GM21367 (cell line): ENCODE data around the gene NEO1.

Source experiments
- ATAC-seq: cut with Tn5 transposase; IDR thresholded peaks from one replicate; pipeline ENCODE4 v1.9.1; 2021; ENCODE audit not compliant: unreplicated experiment

NEO1 gene, protein sequence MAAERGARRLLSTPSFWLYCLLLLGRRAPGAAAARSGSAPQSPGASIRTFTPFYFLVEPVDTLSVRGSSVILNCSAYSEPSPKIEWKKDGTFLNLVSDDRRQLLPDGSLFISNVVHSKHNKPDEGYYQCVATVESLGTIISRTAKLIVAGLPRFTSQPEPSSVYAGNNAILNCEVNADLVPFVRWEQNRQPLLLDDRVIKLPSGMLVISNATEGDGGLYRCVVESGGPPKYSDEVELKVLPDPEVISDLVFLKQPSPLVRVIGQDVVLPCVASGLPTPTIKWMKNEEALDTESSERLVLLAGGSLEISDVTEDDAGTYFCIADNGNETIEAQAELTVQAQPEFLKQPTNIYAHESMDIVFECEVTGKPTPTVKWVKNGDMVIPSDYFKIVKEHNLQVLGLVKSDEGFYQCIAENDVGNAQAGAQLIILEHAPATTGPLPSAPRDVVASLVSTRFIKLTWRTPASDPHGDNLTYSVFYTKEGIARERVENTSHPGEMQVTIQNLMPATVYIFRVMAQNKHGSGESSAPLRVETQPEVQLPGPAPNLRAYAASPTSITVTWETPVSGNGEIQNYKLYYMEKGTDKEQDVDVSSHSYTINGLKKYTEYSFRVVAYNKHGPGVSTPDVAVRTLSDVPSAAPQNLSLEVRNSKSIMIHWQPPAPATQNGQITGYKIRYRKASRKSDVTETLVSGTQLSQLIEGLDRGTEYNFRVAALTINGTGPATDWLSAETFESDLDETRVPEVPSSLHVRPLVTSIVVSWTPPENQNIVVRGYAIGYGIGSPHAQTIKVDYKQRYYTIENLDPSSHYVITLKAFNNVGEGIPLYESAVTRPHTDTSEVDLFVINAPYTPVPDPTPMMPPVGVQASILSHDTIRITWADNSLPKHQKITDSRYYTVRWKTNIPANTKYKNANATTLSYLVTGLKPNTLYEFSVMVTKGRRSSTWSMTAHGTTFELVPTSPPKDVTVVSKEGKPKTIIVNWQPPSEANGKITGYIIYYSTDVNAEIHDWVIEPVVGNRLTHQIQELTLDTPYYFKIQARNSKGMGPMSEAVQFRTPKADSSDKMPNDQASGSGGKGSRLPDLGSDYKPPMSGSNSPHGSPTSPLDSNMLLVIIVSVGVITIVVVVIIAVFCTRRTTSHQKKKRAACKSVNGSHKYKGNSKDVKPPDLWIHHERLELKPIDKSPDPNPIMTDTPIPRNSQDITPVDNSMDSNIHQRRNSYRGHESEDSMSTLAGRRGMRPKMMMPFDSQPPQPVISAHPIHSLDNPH (N-terminal part only)

DNA sequence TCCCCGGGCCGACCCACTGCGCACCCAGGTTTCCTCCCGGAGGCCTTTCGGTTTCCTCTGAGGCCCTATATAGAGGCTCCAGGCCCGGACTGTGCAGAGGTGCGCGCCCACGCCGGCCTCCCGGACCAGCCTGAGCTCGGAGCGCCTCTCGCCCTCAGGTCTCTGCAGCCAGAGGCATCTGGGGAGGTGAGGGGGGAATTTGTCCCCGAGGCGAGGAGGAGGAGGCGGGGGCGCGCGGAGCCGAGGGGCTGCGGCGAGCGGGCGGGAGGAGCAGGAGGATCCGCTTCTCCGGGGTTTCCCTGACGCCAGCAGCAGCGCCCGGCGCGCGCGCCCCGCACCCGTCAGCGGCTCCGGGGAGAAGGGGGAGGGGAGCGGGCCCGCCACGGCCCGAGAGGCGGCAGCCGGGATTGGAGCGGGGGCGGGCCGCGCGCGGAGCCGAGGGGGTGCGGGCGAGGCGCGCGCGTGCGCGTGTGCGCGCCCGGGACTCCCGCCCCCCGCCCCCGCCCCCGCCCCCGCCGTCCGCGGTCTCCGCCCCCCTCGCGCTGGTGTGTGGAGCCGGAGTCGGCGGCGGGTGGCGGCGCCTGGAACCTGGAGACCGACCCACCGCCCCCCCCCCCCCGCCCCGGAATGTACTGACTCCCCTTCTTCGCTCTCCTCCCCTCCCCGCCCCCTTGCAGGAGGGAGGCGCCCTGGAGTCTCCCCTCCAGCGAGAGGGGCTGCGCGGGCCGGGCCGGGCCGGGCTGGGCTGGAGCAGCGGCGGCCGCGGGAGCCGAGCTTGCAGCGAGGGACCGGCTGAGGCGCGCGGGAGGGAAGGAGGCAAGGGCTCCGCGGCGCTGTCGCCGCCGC lies at the start of gene NEO1:
Gene NEO1 (plus strand): TSS at position 657 of the 846 bp plus-strand sequence. CDS start 213 bp downstream, outside the sequence.
- peak; percentile 44 for ATAC-seq

DNA sequence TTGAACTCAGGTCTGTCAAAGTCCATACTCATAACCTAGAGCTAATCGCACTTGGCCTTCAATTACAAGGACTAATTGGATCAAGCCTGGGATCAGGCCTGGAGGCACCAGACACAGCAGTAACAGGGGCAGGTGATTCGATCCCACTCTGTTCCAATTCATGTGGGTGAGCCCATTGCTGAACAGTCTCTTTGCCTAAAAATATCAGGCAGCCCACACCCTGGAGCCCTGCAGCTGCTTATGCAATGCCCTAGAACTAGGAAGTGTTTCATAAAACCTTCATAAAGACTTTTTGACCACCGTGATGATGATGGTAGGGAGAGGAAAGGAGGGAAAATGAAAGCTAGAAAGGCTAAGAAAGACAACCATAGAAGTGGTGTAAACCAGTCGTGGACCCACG lies 47.8 kb upstream of the NEO1 start:
- no peak for ATAC-seq

DNA sequence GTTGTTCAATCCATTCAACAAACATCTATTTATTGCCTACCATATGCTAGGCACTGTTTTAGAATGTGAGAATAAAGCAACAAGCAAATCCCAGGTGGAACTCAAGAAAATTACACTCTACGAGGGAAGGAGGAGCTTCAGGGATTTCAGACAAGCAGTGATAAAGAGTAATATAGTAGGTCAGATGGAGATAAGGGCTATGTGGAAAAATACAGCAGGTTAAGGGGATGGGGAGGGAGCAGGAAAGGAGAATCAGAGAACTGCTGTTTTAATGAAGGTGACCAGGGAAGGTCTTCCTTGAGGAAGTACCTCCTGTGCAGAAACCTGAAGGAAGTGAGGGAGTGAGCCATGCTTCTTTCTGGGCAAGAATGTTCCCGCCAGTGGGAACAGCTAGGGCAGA lies 47.2 kb upstream of the NEO1 start:
- ATAC-seq: no peak

DNA sequence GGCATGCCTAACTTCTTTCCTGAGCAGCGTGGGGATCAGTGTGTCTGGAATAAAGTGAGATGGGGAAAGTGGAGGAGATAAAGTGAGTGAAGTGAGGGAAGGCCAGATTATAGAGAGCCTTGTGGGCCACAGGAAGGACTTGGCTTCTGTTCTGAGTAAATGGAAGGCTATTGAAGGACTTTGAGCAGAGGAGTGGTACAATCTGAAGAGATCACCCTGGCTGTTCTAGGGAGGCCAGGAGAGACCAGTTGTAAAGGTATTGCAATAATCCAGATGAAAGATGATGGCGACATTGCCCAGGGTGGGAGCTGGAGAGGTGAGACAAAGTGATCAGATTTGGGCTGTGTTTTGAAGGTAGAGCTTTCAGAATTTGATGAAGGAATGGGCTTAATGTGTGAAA lies 46.8 kb upstream of the NEO1 start:
- ATAC-seq: no peak

DNA sequence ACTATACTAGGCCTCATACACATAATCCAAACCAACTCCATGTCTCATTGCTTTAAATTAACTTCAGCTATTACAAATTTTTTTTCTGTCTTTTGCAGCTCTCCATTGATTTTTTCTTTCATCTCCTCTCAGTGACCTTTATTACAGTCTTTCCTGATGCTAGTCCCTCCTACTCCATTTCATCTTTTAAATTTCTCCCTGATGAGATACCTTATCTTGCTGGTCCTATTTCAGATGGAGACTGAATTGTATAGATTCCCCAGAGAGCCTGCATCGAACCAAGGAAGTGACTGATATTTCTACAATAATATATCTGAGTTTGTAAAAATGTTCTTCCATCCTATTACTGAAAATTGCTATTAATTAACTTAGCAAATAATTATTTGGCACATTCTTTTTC lies 45.7 kb upstream of the NEO1 start:
- ATAC-seq: no peak

DNA sequence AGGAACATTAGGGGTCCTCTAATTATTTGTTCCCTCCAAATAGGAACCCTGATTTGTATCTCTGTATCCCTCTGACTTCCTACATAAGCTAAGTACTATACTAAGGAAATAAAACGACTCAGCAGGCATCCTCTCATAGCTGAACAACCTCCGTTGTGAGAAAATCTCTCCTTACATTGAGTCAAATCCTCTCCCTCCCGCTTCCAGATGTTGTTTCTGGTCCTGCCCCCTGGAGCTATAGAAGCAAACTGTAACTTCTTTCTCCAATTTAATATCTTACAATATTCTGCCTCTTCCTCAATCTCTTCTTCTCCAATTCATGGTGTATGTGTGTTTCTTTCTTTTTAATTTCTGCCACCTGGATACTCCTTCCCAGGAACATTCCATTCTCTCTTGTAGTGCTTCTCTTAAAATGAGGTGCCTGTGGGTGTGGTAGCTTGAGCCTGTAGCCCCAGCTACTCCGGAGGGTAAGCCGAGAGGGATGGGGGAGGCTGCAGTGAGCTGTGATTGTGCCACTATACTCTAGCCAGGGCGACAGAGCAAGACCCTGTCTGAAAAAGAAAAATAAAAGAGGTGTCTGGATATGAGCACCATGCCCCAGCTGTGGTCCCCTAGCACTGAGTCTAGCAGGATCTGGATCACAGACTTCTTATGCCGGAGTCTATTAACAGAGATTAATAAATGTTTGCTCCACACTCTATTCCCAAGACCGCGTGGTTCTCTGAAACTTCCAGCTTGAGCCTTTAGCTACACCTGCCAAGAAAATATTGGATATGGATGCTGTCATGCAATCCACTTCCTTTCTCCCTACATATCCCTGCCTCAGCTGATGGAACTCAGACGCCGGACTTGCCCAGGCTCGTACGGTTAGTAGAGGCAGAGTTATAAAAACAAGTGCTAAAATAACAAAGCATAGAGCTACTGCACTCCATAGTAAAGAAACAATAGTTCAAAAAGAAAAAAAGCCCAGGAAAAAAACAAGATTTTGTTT lies 42.9 kb upstream of the NEO1 start:
- ATAC-seq: no peak

DNA sequence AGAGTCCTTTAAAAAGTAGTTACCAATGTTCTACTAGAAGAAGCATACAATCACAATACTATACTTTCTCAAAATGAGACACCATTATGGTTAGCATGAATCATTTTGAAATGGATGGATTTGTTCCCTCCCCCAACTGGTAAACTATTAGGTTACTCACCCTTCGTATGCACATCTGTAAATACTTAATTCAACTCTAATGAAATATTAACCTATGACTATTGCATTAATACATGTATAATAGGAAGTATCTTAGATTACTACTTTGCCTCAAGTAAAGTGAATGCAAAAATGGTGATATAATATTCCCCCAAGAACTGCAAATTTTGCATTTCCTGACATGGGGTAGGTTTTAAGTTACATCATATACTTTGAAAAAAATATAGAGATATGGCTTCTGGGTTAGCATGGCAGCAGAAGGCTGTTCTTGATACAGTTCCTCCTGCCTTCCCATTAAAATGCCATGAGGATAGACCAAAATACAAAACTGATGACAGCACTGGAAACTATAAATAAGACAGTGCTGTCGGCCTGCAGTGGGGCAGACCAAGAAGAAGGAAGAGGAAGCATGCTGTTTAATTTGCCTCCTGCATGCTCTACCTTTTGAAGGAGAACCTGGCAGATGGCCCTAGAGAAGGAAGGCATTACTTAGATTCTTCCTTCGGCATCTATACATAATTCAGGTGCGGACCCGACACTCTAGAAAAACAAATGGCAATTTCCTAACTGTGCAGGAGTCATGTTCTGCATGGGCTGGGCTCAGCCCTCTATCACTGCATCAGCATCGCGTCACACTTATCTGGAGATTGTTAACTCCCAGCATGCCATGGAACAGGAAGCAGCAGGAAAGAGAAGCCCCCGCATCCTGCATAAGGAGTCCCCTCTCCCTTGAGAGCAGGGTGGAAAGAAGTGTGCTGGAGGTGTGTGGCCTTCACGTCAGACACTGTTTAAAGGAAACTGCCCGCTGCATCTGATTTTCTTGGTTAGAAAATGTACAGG lies 41.8 kb upstream of the NEO1 start:
- no peak for ATAC-seq

DNA sequence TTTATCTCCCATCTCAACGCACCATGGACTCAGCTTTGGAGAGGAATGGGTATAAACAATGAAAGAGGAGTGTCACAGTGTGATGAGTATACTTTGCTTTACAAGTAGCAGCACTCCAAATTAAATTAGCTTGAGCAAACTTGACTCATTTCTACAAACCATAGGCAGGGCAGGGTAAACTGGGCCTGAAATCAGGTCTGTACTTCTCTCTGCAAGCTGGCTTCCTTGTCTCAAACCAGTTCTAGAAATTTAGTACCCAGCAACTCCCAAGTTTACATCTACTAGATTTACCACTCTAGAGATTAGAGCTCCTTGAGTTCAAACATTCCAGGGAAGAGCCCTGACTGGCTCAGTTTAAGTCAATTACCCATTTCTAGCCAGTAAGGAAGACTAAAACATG lies 37.4 kb upstream of the NEO1 start:
- ATAC-seq: no peak

DNA sequence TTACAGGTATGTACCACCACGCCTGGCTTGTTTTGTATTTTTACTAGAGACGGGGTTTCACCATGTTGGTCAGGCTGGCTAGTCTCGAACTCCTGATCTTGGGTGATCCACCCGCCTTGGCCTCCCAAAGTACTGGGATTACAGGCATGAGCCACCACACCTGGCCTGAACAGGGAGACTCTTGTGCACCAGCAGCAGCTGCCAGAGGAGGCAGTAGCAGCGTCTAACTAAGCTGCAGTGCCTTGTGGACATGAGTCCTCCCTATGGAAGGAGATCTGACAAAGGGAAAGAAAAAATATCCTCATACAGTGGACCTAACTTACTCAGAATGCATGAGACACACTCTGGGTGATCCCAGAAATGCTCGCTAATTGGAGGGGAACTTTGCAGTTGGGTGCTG lies 36.8 kb upstream of the NEO1 start:
- ATAC-seq: no peak

DNA sequence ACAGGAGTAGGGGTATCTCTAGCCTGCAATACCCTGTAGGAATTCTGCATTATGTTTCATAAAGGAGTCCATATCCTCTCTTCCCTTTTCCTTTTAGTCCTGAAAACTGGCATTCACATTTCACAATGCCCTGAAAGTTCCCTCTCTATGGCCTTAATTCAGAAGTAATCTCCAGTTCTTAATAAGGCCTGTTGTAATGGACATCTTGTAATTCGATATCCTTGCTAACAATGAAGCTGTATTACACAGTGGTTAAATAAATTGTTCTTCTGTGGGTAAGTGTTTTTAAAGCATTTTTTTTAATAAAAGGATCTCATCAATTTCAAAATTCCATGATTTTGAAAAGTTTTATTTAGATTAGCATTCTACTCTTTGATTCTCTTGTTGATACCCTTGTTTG lies 34.3 kb upstream of the NEO1 start:
- no peak for ATAC-seq

DNA sequence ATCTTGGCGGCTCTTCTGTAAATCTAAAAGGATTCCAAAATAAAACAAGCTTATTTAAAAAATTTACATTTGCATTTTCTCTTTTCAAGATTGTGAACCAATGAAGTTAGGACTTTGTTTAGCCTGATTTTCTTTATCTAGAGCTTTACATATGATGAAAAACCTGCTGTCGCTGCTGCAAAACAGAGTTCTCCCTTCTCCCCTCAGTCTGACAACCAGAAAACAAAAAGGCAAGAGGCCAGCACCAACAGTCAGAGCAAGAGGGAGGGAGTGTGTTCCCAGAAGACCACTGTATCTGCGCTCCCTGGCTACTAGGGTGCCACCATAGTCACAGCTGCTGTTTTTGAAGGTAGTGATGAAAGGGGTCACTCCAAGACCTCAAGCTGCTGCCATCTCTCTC lies 33.1 kb upstream of the NEO1 start:
- no peak for ATAC-seq

DNA sequence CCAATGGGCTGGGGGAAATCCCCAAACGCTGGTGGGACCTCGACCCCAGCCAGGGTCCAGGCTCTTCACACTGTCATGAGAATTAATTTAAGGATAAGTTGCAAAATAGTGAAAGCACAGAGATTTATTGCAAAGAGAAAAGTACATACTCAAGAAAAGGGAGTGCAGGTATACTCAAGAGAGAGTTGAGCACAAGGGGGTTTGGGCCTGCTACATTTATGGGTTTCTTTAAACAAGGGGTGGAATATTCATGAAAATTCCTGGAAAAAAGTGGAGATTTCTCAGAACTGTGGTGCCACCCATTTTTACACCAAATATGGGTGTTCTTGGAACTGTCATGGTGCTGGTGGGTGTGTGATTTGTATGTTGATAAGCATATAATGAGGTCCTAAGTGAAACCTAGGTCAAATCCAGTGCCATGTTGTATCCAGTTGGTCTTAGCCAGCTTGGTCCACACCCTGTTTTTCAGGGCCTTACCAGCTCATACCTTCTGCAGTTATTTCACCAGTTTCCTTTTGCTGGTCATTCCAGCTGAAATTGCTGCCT lies 32.6 kb upstream of the NEO1 start:
- ATAC-seq: no peak

DNA sequence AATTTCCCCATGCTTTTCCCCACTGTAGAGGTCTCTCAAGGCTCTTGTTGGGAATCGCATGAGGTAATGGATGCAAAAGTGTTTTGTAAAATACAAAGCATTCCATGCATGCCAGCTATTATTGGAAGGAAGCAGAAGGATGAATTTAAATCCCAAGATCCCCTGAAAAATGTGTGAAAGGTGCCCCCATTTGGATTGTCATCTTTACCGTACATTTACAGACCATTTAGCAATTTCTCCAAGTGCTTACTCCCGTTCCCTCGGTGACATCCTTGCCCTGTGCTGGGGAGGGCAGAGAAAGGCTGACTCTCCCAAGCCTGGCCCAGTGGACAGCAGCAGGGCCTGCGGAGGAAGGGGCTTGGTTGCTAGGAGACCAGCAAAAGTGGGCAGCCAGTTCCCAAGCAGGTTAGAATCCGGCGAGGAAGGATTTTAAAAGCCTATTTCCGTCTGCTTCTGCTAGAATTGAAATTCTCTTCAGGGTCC lies 31.1 kb upstream of the NEO1 start:
- no peak for ATAC-seq

DNA sequence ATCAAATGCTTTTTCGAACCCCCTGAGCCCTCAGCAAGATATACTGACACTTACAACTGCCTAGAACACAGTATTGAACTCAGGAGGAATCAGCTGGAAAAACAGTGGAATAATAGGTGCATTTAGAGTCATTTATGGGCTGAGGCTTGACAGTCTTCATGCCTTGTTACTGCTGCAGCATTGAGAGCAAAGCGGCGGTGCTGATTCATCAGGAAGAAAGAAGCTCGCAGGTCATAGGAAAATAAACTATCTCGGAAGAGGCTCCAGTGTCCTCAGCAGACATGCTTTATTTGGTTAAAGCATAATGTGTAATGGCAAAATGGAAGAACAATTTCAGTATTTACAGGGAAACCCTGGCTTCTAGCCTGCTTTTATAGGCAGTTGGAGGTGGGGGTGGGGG lies 30.1 kb upstream of the NEO1 start:
- ATAC-seq: no peak

DNA sequence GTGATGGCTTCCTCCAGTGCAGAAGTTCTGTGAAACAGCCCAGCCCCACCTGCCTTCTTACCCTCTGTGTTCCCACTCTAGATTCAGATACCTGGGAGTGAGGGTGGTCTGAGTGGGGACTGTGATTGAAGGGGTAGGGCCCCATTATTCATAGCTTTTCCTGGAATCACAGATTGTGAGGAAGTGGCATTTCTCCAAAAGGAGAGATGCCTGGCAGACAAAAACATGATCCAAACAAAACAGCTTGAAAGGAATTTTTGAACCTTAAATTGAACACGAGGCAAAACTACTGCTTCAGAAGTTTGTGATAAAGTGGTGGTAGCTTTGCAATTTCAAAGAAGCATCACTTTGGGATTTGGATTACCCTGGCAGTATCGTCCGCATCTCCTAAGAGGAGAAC lies 29.2 kb upstream of the NEO1 start:
- ATAC-seq: no peak

DNA sequence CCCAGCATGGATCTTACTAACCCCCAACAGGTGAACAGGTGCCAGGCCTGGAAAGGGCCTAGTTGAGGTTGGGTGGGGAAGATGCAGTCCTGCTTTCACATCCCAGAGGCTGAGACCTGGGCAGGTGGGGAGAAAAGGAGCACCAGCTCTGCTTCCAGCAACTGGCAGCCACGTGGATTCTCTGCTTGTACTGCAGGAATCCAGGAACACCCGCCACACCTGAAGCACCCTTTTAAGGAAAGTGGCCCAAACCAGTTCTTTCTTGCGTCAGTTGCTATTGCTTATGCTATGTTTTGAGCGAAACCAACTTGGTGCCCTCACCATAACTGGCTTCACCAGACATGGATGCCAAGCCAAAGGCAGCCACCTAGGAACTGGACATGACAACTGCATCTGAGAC lies 28.1 kb upstream of the NEO1 start:
- no peak for ATAC-seq

DNA sequence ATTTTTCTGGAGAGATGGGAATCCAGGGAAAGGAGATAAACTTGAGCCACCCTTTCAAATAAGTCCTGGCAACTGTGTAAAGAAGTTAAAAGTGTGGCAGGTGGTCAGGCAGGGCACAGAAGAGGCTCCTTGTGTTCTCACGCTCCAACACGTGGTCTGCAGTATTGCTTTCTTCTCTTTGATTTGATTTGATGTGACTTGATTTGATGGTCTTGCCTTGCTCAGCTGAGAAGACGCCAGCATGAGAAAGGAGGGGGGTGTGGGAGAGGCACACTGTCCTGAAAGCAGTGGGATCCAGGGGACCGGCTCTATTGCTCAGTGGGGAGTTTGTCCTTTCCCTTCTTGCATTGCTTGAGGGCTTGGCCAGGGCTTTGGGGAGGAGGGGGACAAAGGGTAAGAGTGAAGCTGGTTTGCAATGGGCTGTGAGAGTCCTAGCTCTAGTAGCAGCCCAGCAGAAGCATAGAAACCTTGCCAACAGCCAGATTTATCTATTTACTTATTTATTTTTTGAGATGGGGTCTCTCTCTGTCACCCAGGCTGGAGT lies 25.7 kb upstream of the NEO1 start:
- no peak for ATAC-seq
